K562 (cell line): Measurements from ENCODE around the gene CRAMP1. TPM values are rescaled to one million over a fixed set of nuclear protein-coding genes. Genes with fewer than 3 reads are reported as not detected.
"Not testable (repeated sequence)": the region's sequence is repeated elsewhere in the genome, so short reads cannot be mapped to it uniquely, and the experiment has no call there.

Experiments
- ATAC-seq: fragments of 200-7000 bp; cut with Tn5 transposase; 3 replicates; pipeline ENCODE4 v1.9.1; 2020; ENCODE audit warnings: moderate library complexity
- BruUV-seq: library from RNA; stranded (reverse); fragments of 400-500 nt; replicated peaks from 2 replicates; lab custom pipeline; 2021; lab: Mats Ljungman, UMichigan
- CTCF ChIA-PET: fragments of 300-600 bp; formaldehyde crosslinking; extraction: SDS; loops from one replicate; lab custom pipeline; 2021; ENCODE audit warnings: low intra/inter-chr PET ratio; lab: Yijun Ruan, JAX
- POLR2A ChIA-PET: fragments of 300-600, 350-650 bp; sonication (Branson Sonifier 250); formaldehyde crosslinking; extraction: SDS; loops from one replicate; lab custom pipeline; 2021; ENCODE audit warnings: antibody characterized with exemption, inconsistent platforms; lab: Yijun Ruan, JAX
- DNase-seq, 4 experiments: peaks; one replicate each; pipeline versions ENCODE4 v3.0.0 to v3.0.0-alpha.2; 2011 to 2018; ENCODE audit warnings: low spot score in 3 of 4, mixed read lengths in 3 of 4; ENCODE audit errors: extremely low read depth in 1 of 4
- FAIRE-seq: peaks from 2 replicates; lab custom pipeline; 2011; peaks lifted over from hg19 to GRCh38; lab: Jason Lieb, UNC
- H2AFZ ChIP-seq: 2 replicates; pipeline ENCODE4 v1.6.0; 2011; ENCODE audit warnings: low read depth, low read length, control low read depth, inconsistent platforms
- H3K27ac ChIP-seq: fragments of 200-600 bp; 3 replicates; pipeline ENCODE4 v1.8.0; 2011; ENCODE audit warnings: low read depth, mild to moderate bottlenecking, control low read depth, inconsistent platforms, low read length, moderate library complexity, mixed read lengths; ENCODE audit errors: extremely low read depth
- H3K27me3 ChIP-seq, 2 experiments: fragments of 300-600 bp in 1 of 2; 2 replicates in 1 of 2; 3 replicates in 1 of 2; pipeline versions ENCODE4 v1.6.0 to v1.8.0; 2011; ENCODE audit warnings: inconsistent platforms in 2 of 2, low read length in 2 of 2, mild to moderate bottlenecking in 1 of 2, mixed read lengths in 1 of 2, moderate library complexity in 1 of 2; ENCODE audit not compliant: control insufficient read depth in 2 of 2, insufficient read depth in 2 of 2
- H3K36me3 ChIP-seq: fragments of 300-600 bp; 3 replicates; pipeline ENCODE4 v1.8.0; 2011; ENCODE audit warnings: mild to moderate bottlenecking, low read length, inconsistent platforms; ENCODE audit not compliant: control insufficient read depth, insufficient read depth
- H3K4me1 ChIP-seq, 2 experiments: fragments of 200-600 bp in 1 of 2; replicated peaks in 1 of 2; 2 replicates in 1 of 2; 3 replicates in 1 of 2; pipeline versions ENCODE4 v1.5.1 to v1.8.0; 2011; ENCODE audit warnings: inconsistent platforms in 2 of 2, low read length in 2 of 2, mild to moderate bottlenecking in 1 of 2, mixed read lengths in 1 of 2, moderate library complexity in 1 of 2; ENCODE audit not compliant: control insufficient read depth in 2 of 2, insufficient read depth in 2 of 2
- H3K4me2 ChIP-seq: 2 replicates; pipeline ENCODE4 v1.6.1; 2011; ENCODE audit warnings: low read length, control low read depth, inconsistent platforms, mixed read lengths; ENCODE audit not compliant: insufficient read depth
- H3K4me3 ChIP-seq: fragments of 200-600 bp; sonication (generic), shearing (Covaris generic); 2 replicates; pipeline ENCODE4 v1.5.1; 2016; ENCODE audit warnings: control low read depth, inconsistent platforms
- H3K79me2 ChIP-seq: fragments of 200-600 bp; 3 replicates; pipeline ENCODE4 v1.8.0; 2011; ENCODE audit warnings: low read length, inconsistent platforms; ENCODE audit not compliant: control insufficient read depth, insufficient read depth
- H3K9ac ChIP-seq, 2 experiments: 2 replicates each; pipeline versions ENCODE4 v1.6.0 to v1.6.1; 2011; ENCODE audit warnings: low read depth in 2 of 2, low read length in 2 of 2, control low read depth in 1 of 2, inconsistent platforms in 1 of 2, mild to moderate bottlenecking in 1 of 2, mixed read lengths in 1 of 2; ENCODE audit not compliant: insufficient read depth in 1 of 2
- H3K9me1 ChIP-seq: one replicate; pipeline ENCODE4 v1.6.0; 2011; ENCODE audit warnings: inconsistent platforms, mild to moderate bottlenecking, low read length, moderate library complexity; ENCODE audit not compliant: control insufficient read depth, insufficient read depth
- H3K9me3 ChIP-seq: replicated peaks from 2 replicates; pipeline ENCODE4 v1.5.1; 2011; ENCODE audit warnings: low read depth, low read length, inconsistent platforms; ENCODE audit not compliant: control insufficient read depth, insufficient read depth
- H4K20me1 ChIP-seq: replicated peaks from 2 replicates; pipeline ENCODE4 v1.6.1; 2011; ENCODE audit warnings: low read length, inconsistent platforms, mixed read lengths; ENCODE audit not compliant: control insufficient read depth, insufficient read depth
- CBX1 ChIP-seq: sonication (generic); IDR thresholded peaks from 2 replicates; pipeline ENCODE4 v1.6.1; 2016; ENCODE audit warnings: antibody characterized with exemption, low read depth, mild to moderate bottlenecking
- MAX ChIP-seq: sonication (generic); formaldehyde crosslinking; IDR thresholded peaks from 2 replicates; pipeline ENCODE4 v1.9.0; 2022; ENCODE audit warnings: mild to moderate bottlenecking, missing genetic modification reagents
- WGBS: fragments of 100-300 bp; shearing (Covaris generic); methylation state at CpG from one replicate; pipeline ENCODE4 v1.1.6; 2016; ENCODE audit warnings: low coverage, mixed read lengths; ENCODE audit not compliant: insufficient coverage; ENCODE audit errors: missing lambda C conversion rate; 5-methylcytosine and 5-hydroxymethylcytosine counted together
- in situ Hi-C: fragments of 300-500 bp; cut with MboI; formaldehyde crosslinking; loops from 4 replicates; pipeline ENCODE4 v1.15.0; 2018; ENCODE audit warnings: inconsistent platforms, mixed read lengths
- intact Hi-C: fragments of 100-400 bp; cut with micrococcal nuclease; formaldehyde crosslinking; loops from 2 replicates; pipeline ENCODE4 v1.14.2; 2022
- polyA plus RNA-seq, 8 experiments: library from polyadenylated mRNA; depleted of rRNA in 4 of 8; stranded (reverse) in 5 of 8; unstranded in 3 of 8; fragments of >200 nt; fragmentation: Nextera tagmentation in 2 of 8; fragmentation: Illumina TruSeq in 1 of 8; extraction: Ambion mirVana in 2 of 8; extraction: Trizol in 1 of 8; gene quantifications; 2 replicates each; pipeline versions ENCODE4 v1.2.1 to v1.2.3, GENCODE V29; 2011 to 2014; ENCODE audit warnings: inconsistent platforms in 1 of 8, missing spikeins in 1 of 8
- total RNA-seq, 7 experiments: library from RNA; depleted of rRNA in 6 of 7; stranded (reverse); fragments of >200 nt in 6 of 7; fragmentation: Illumina TruSeq in 2 of 7; extraction: Trizol in 2 of 7; gene quantifications; 2 replicates each; pipeline versions ENCODE4 v1.2.1 to v1.2.3, GENCODE V29; 2011 to 2021; ENCODE audit warnings: low replicate concordance in 1 of 7

The CRAMP1 gene
- total and polyA plus RNA-seq, 9 of the 15 experiments (the other 6 are each of a cell fraction or from before 2014, with no cell fraction given) = 0.52 to 20.8 (median 7.5) TPM

- FAIRE-seq = no peak
- CTCF ChIA-PET = no interaction called here
- Histone ChIP-seq H3K9me3 (no peaks in the 10 kb centered on the region), H3K4me2 (no peak overlapping the region), H3K79me2 (no peaks in the 10 kb centered on the region), H3K4me1 (peaks cover 0 to 9% of the 10 kb centered on the region in 2 experiments; a peak in 1 of 5 replicates), H3K4me3 (no peak overlapping the region), H3K9ac (peak overlapping the region in 1 of 2 experiments; percentile 27; a peak in 1 of 4 replicates), H3K9me1 (no peaks in the 10 kb centered on the region), H2AFZ (no peak overlapping the region)
- intact Hi-C loops = no loop called here
- WGBS = 26% methylated on average over 13 of the region's 16 CpGs
- no TSS peak for BruUV-seq
- no peak for ATAC-seq
- in situ Hi-C loops = no loop called here
- TF ChIP-seq CBX1 (no peak), MAX (0 out of 2 replicates have a peak, but pooled peaks have one; percentile 43)
- TF ChIP-seq, all 486 proteins: peak for 1
- DNase-seq = no peak
- POLR2A ChIA-PET = interaction anchor here (0.5 to 0.6 kb wide), 2 partner anchors 14 to 18 kb away, joined by 3 to 4 read pairs; no protein-coding TSS in a partner anchor
- H4K20me1 ChIP-seq = no peaks in the 10 kb centered on the region
- no peak overlapping the region for H3K27ac ChIP-seq
- no peaks in the 10 kb centered on the region for H3K36me3 ChIP-seq
- no peaks in the 10 kb centered on the region for H3K27me3 ChIP-seq
Measured at GRCh38 chr16:1592446-1592845, 19.7 kb upstream of the CRAMP1 start.

- H3K4me1 ChIP-seq, H3K9me1 ChIP-seq, H3K27me3 ChIP-seq, H3K9ac ChIP-seq, H3K4me3 ChIP-seq, H2AFZ ChIP-seq, DNase-seq, ATAC-seq, H3K9me3 ChIP-seq, H3K79me2 ChIP-seq, BruUV-seq, CTCF ChIA-PET, H3K36me3 ChIP-seq, H3K4me2 ChIP-seq, POLR2A ChIA-PET, FAIRE-seq, H3K27ac ChIP-seq, in situ Hi-C loops, intact Hi-C loops, H4K20me1 ChIP-seq: not testable (repeated sequence)
- 44% methylated on average over 5 of the region's 5 CpGs for WGBS
Measured at GRCh38 chr16:1595511-1595910, 16.6 kb upstream of the CRAMP1 start.
